Left forelimb (tissue), 1 donor: ENCODE data around the gene TMBIM1.
A peak's percentile ranks its signal among the peaks of the same experiment; 100 is the strongest.
"Not testable (repeated sequence)": the region's sequence is repeated elsewhere in the genome, so short reads cannot be mapped to it uniquely, and the experiment has no call there.

Experiments
- DNase-seq: peaks from one replicate; pipeline ENCODE4 v3.0.0-alpha.2; 2018; ENCODE audit warnings: low spot score

The TMBIM1 gene

DNA sequence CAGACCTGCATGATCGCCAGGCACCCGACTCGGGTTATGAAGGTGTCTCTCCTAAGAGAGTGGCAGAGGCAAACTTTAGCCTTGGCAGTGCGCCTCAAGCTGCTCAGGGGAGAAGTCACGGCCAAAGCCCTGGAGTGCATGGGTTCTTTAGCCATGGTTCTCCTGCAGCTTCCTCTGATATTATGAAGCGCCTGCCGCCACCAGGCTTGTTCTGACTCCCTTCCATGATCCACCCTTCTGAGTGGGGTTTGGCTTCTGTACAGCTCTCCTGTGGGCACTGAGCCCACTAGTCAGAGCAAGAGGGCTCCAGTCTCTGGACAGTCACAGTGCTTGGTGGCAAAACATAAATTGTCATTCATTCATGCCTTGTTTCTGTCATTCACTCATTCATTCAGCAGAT is 25.9 kb upstream of the TMBIM1 start:
- DNase-seq = no peak

DNA sequence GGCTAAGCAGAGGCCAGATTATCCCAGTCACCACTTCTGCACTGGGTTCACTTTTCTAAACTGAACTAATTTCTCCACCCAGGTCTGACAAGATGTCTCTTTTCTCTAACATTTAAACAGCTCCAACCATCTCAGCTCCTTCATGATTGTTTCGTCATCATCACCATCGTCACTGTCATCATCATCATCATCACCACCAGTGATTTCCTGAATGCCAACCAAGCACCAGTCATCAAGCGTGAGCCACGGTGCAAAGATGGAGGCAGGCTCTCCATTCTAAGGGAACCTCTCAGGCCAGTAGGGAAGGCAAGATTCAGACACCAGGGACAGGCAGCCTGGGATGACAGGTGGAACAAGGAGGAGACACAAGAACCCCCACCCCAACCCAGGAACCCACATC is 25.5 kb upstream of the TMBIM1 start:
- no peak for DNase-seq

DNA sequence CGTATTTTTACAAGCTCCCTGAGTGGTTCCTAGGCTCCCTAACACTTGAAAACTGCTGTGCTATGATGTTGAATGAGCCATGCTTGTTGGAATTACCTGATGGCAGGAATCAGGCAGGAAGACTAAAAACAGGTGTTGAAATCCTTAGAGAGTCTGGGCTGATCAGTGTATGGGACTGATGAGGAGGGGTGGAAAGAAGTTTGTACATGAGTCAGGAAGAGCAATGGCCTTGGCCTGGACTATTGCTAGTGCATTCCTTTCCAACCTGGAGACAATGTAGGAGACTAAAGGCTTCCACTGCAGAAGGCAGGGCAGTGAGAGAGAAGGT is 25.0 kb upstream of the TMBIM1 start:
- no peak for DNase-seq

DNA sequence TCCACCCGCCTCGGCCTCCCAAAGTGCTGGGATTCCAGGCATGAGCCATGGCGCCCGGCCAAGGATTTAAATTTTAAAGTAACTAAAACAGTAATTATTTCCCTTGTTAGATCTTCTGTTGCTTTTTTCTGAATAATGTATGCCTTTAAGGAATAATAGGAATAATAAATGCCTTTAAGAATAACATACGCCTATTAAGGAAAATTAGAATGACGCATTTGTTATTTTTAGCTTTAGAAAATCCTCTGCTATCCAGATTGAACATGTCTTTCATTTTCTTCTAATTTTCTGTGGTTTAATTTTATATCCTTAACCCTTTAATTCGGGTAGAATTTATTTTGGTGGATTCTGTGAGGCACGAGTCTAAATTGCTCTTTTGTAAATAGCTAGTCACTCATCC is 23.1 kb upstream of the TMBIM1 start:
- no peak for DNase-seq

DNA sequence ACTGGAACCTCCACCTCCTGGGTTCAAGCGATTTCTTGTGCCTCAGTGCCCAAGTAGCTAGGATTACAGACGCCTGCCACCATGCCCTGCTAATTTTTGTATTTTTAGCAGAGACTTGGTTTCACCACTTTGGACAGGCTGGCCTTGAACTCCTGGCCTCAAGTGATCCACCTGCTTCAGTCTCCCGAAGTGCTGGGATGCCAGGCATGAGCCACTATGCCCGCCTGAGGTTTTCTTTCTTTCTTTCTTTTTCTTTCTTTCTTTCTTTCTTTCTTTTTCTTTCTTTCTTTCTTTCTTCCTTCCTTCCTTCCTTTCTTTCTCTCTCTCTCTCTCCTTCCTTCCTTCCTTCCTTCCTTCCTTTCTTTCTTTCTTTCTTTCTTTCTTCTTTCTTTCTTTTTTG is 22.5 kb upstream of the TMBIM1 start:
- not testable (repeated sequence) for DNase-seq

DNA sequence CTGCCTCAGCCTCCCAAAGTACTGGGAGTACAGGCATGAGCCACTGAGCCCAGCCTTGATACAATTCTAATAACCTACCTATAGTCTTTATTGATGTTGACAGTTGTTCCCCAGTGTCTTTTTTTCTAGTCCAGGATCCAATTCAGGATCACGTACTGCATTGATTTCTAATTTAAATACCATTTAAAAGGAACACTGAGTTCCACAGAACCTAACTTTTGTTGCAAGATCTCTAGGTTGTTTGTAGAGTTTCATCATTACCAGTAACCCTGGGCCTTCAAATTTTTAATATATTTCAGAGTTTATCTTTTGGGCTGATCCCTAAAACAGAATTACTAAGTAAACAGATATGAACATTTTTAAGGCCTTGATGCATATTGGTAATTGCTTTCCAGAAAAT is 21.1 kb upstream of the TMBIM1 start:
- no peak for DNase-seq

GRCh38 chr2:218312267-218312756 is 20.0 kb upstream of the TMBIM1 start:
- DNase-seq = no peak

DNA sequence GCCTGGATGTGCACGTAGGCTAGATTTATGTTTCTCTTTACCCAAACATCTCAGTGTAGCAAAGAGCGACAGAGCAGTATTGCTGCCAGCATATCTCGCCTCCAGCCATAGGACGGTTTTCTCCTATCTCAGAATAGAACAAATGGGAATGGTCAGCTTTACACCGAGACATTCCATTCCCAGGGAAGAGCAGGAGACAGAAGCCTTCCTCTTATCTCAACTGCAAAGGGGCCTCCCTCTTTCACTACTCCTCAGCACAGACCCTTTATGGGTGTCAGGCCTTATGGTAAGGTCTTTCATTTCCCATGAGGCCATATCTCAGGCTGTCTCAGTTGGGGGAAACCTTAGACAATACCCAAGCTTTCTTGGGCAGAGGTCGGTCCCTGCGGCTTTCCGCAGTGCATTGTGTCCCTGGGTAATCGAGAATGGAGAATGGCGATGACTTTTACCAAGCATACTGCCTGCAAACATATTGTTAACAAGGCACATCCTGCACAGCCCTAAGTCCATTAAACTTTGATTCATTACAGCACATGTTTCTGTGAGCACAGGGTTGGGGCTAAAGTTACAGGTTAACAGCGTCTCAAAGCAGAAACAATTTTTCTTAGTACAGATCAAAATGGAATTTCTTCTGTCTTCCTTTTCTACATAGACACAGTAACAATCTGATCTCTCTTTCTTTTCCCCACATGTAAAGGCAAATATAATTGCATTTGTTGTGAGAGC is 19.4 kb upstream of the TMBIM1 start:
- not testable (repeated sequence) for DNase-seq

DNA sequence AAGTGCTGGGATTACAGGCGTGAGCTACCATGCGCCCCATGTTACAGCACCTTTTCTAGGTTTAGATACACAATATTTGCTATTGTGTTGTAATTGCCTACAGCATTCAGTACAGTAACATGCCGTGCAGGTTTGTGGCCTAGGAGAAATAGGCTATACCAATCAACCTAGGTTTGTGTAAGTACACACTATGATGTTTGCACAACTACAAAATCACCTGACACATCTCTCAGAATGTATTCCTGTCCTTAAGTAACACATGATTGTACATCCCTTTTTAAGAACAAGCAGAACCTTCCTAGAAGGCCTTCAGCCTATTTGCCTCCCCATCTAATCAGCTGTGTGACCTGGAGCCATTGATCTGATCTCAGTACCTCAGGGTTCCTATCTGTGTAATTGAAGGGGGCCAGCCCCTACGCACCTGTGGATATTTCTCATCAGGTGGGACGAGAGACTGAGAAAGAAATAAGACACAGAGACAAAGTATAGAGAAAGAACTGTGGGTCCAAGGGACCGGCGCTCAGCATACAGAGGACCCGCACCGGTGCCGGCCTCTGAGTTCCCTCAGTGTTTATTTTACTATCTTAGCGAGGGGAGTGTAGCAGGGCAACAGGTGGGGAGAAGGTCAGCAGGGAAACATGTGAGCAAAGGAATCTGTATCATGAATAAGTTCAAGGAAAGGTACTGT is 18.7 kb upstream of the TMBIM1 start:
- no peak for DNase-seq

DNA sequence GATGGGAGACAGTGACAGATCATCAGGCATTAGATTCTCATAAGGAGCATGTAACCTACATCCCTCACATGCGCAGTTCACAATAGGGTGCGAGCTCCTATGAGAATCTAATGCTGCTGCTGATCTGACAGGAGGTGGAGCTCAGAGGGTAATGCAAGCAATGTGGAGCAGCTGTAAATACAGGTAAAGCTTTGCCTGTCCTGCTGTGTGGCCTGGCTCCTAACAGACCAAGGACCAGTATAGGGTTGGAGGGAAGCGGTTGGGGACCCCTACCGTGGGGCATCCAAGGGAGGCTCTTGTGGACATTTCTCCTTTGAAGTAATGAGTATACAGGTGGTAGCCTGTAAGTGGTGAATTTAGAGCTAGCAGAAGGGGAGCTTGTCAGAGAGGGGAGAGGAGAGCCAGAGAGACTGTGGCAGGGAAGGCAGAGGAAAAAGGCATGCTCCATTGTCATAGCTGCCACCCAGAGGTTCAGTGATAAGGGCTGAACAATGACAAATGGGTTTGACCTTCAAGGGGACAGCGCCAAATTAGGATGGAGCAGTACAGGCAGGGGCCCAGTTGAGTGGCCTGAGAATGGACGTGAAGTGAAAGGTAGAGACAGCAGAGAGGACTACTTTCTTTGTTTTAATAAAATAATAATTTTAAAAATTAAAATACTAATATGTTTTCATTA is 15.2 kb upstream of the TMBIM1 start:
- no peak for DNase-seq

GRCh38 chr2:218306184-218306920 is 14.0 kb upstream of the TMBIM1 start:
- no peak for DNase-seq

GRCh38 chr2:218305383-218305782 is 13.1 kb upstream of the TMBIM1 start:
- DNase-seq = no peak

DNA sequence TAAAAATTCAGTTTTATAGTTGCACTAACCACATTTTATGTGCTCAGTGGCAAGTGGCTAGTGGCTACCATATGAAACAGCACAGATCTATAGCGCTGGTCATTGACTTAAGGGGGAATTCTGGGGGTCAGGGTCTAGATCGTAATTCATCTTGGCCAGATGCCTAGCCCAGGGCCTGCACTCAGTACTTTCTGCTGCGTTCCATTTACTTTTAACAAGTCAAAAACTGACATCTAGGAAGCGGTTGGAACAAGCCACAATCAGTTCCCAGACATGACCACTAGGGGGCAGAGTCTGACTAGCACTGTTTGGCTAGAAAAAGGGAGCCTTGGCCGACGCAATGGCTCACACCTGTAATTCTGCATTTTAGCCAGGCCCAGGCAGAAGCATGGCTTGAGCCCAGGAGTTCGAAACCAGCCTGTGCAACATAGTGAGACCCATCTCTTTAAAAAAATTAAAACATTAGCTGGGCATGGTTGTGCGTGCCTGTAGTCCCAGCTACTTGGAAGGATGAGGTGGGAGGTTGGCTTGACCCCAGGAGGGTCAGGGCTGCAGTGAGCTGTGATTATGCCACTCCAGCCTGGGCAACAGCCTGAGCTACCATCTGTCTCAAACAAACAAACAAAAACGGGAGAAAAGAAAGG is 9.0 kb upstream of the TMBIM1 start:
- DNase-seq = peak; percentile 79

- no peak for DNase-seq
These were observed 7.8 kb upstream of the TMBIM1 start for GRCh38 chr2:218300141-218300540.

DNA sequence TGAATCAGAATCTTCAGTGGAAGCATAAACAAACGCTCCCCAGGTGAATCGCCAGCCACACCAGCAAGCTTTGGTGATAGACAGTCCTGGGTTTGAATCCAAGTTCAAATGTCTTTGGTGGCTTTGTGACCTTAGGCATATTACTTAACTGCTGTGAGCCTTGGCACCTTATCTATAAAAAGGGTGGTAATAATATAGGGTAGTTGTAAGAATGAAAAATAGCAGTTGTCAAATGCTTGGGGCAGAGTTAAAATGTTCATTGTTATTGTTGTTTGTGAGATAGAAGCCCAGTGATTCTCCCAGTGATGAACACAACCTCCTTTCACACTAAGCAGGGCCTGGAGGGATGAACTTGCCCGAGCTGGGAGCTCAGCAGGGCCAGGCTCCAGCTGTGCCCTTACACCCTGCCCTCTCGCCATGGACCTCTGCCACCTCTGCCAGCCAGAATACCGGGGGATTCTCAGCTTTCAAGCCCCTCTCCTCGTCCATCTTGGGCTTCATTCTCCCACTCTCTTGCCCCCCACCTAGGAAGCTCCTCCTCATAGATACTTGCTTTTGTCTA is 6.1 kb upstream of the TMBIM1 start:
- no peak for DNase-seq

- DNase-seq = no peak
These were observed 4.5 kb upstream of the TMBIM1 start for GRCh38 chr2:218296847-218297246.

DNA sequence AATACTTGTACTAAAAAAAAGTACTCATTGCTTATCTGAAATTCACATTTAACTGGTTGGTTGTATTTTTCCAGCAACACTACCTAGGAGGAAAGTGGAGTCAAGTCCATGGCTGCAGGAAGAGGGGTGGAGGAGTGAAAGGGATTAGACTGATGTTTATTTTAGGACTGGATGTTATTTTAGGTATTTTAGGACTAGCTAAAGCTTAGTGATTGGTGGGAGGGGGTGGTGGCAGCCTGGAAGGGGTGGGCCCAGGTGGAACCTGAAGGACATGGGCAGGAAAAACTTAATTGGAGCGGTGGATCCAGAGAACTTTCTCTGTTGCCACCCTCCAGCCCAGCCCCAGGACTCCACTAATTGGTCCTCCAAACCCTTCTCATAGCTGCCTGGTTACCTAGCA is 3.9 kb upstream of the TMBIM1 start:
- no peak for DNase-seq

DNA sequence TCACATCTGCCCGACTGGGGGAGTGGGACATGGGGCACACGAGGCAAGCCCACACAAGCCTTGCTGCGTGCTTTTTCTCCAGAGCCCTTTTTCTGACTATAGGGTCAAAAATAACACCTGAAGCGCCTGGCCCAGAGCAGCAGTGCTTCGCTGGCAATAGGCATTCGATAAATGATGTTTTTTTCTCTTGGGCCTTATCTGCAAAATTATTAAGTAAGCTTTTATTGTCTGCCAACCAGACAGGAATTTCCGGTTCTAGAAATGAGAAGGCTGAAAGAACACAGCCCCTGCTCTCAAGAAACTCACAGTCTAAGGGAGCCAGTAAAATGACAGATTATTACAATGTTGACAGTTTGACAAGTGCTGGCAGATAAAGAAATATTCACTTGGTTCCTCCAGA is 2.7 kb upstream of the TMBIM1 start:
- no peak for DNase-seq

- no peak for DNase-seq
These were observed 2.2 kb upstream of the TMBIM1 start for GRCh38 chr2:218294430-218295022.

- DNase-seq = no peak
These were observed 1.6 kb upstream of the TMBIM1 start for GRCh38 chr2:218293715-218294429.
